Dendritic cell treated with granulocyte-macrophage colony-stimulating factor and Interleukin-4, amounts not matched to agents 40 ng/mL and 50 ng/mL, for 4 days (primary cell): ENCODE measurements around the gene RPL19.
A peak's percentile ranks its signal among the peaks of the same experiment; 100 is the strongest.

ENCODE experiments used
- H3K27ac Mint-ChIP-seq: one replicate; pipeline ENCODE4 v1.8.0; 2022; ENCODE audit warnings: mild to moderate bottlenecking, mixed read lengths
- H3K27me3 Mint-ChIP-seq: one replicate; pipeline ENCODE4 v1.8.0; 2022; ENCODE audit warnings: mild to moderate bottlenecking, mixed read lengths
- H3K36me3 Mint-ChIP-seq: one replicate; pipeline ENCODE4 v1.8.0; 2022; ENCODE audit warnings: low read depth, mixed read lengths
- H3K4me1 Mint-ChIP-seq: one replicate; pipeline ENCODE4 v1.8.0; 2022; ENCODE audit warnings: low read depth, mixed read lengths
- H3K4me3 Mint-ChIP-seq: one replicate; pipeline ENCODE4 v1.8.0; 2022; ENCODE audit warnings: mild to moderate bottlenecking, moderate library complexity, mixed read lengths
- H3K9me3 Mint-ChIP-seq: one replicate; pipeline ENCODE4 v1.8.0; 2022; ENCODE audit warnings: mixed read lengths
- intact Hi-C: fragments of 100-400 bp; cut with micrococcal nuclease; formaldehyde crosslinking; loops from one replicate; pipeline ENCODE4 v1.15.0; 2022

The RPL19 gene

GRCh38 chr17:39196808-39197291 lies 3.2 kb upstream of the RPL19 start:
- no peaks in the 10 kb centered on the region for H3K9me3 Mint-ChIP-seq
- H3K36me3 Mint-ChIP-seq: peaks cover 42% of the 10 kb centered on the region
- H3K4me1 Mint-ChIP-seq: peaks cover 33% of the 10 kb centered on the region
- H3K27ac Mint-ChIP-seq: no peak overlapping the region
- intact Hi-C loops: no loop called here
- H3K4me3 Mint-ChIP-seq: peak overlapping the region; percentile 79
- peaks cover 2% of the 10 kb centered on the region for H3K27me3 Mint-ChIP-seq

DNA sequence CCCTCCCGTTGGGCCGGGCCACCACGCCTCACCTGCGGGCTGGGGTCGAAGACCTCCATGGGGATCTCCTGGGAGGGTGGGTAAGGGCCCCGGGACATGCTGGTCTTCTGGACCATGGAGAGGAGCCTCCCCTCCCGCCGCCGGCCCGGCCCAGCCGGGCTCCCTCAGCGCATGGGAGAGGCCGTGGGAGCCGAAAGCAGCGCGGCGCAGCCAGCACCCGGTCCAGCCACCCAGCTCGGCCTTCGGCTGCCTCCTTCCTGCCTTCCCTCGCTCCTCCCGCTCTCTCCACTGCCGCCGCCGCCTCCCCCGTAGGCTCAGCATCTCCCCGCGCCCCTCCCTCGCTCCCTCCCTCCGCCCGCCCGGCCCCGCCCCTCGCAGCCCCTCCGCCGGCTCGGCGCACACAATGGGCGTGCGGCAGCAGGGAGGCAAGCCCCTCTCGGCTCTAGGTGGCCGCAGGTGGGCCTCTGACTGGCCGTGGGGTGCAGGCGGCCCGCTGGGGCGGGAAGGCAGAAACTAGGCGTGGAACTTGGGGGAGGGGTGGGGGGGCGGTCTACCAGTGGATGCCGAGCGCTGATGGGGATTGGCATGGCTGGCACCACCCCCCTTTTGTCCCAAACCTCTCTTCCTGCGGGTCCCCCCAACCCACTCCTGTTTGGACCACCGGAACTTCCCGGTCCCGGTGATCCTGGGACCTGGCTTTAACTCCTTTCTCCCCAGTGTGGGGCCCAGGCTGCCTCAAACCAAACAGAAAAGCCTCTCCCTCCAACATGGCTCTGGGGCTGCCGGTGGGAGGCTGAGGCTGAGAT lies 2.5 kb upstream of the RPL19 start, which contains the start of gene CACNB1:
Gene CACNB1 (minus strand): TSS at position 290 of the 806 bp plus-strand sequence. CDS start 174 bp downstream, at position 116.
- intact Hi-C loops: no loop called here
- Mint-ChIP-seq H3K27ac (peak within 1 kb of the TSS; percentile 93), H3K9me3 (no peaks in the 10 kb centered on the region), H3K36me3 (peaks cover 43% of the 10 kb centered on the region), H3K27me3 (peaks cover 2% of the 10 kb centered on the region), H3K4me1 (peaks cover 38% of the 10 kb centered on the region), H3K4me3 (peak within 1 kb of the TSS; percentile 79)

- peak overlapping the region; percentile 93 for H3K27ac Mint-ChIP-seq
- H3K36me3 Mint-ChIP-seq: peaks cover 43% of the 10 kb centered on the region
- H3K9me3 Mint-ChIP-seq: no peaks in the 10 kb centered on the region
- intact Hi-C loops: no loop called here
- H3K27me3 Mint-ChIP-seq: peaks cover 2% of the 10 kb centered on the region
- H3K4me3 Mint-ChIP-seq: peak overlapping the region; percentile 79
- peaks cover 43% of the 10 kb centered on the region for H3K4me1 Mint-ChIP-seq
Observed at GRCh38 chr17:39198186-39198566, 1.9 kb upstream of the RPL19 start.

- intact Hi-C loops: loop anchor here (5.0 kb wide), 1 partner anchor 32 kb away; the partner anchor contains the start of gene ARL5C
- Mint-ChIP-seq H3K27ac (peak overlapping the region; percentile 93), H3K36me3 (peaks cover 49% of the 10 kb centered on the region), H3K9me3 (no peaks in the 10 kb centered on the region), H3K4me3 (peak overlapping the region; percentile 92), H3K27me3 (peaks cover 2% of the 10 kb centered on the region), H3K4me1 (peaks cover 43% of the 10 kb centered on the region)
Observed at GRCh38 chr17:39199820-39200069, 338 bp upstream of the RPL19 start.

DNA sequence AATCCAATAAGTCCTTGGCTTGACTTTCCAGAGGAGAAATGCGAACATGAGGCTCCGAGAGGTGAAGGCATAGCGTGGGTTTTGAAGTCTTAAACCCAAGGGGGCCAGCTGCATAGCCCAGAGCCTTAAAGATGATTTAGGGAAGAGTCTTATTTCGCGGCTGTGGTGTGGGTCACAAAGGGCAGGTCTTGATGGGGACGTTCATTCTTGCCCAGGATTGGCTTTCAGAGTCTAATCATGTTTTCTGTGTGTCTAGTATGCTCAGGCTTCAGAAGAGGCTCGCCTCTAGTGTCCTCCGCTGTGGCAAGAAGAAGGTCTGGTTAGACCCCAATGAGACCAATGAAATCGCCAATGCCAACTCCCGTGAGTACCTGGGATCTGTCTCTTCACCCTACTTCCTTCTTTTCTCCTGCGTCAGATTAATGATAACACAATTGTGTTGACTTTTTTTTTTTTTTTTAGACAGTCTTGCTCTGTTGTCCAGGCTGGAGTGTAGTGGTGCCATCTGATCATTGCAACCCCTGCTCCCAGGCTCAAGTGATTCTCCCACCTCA lies 951 bp downstream of the RPL19 start:
- Mint-ChIP-seq H3K4me3 (peak overlapping the region; percentile 92), H3K9me3 (no peaks in the 10 kb centered on the region), H3K27ac (peak overlapping the region; percentile 93), H3K4me1 (peaks cover 43% of the 10 kb centered on the region), H3K36me3 (peaks cover 54% of the 10 kb centered on the region), H3K27me3 (peaks cover 2% of the 10 kb centered on the region)
- intact Hi-C loops: loop anchor here (5.0 kb wide), 1 partner anchor 34 kb away; the partner anchor contains the start of gene ARL5C

GRCh38 chr17:39204245-39204644 lies 4.2 kb downstream of the RPL19 start:
- Mint-ChIP-seq H3K4me1 (peaks cover 53% of the 10 kb centered on the region), H3K27me3 (peaks cover 6% of the 10 kb centered on the region), H3K36me3 (peaks cover 54% of the 10 kb centered on the region), H3K27ac (no peak overlapping the region), H3K4me3 (no peak overlapping the region), H3K9me3 (no peaks in the 10 kb centered on the region)
- intact Hi-C loops: loop anchor here (5.0 kb wide), 1 partner anchor 37 kb away; the partner anchor contains the start of gene ARL5C

- peaks cover 52% of the 10 kb centered on the region for H3K36me3 Mint-ChIP-seq
- intact Hi-C loops: no loop called here
- H3K4me3 Mint-ChIP-seq: no peak overlapping the region
- H3K27me3 Mint-ChIP-seq: peaks cover 12% of the 10 kb centered on the region
- no peaks in the 10 kb centered on the region for H3K9me3 Mint-ChIP-seq
- H3K4me1 Mint-ChIP-seq: peaks cover 55% of the 10 kb centered on the region
- no peak overlapping the region for H3K27ac Mint-ChIP-seq
Observed at GRCh38 chr17:39205112-39205526, 5.0 kb downstream of the RPL19 start.

GRCh38 chr17:39208136-39208535 lies 8.1 kb downstream of the RPL19 start:
- H3K27me3 Mint-ChIP-seq: peaks cover 26% of the 10 kb centered on the region
- peaks cover 21% of the 10 kb centered on the region for H3K36me3 Mint-ChIP-seq
- H3K27ac Mint-ChIP-seq: peak overlapping the region; percentile 79
- H3K4me1 Mint-ChIP-seq: peaks cover 45% of the 10 kb centered on the region
- intact Hi-C loops: no loop called here
- no peak overlapping the region for H3K4me3 Mint-ChIP-seq
- no peaks in the 10 kb centered on the region for H3K9me3 Mint-ChIP-seq

DNA sequence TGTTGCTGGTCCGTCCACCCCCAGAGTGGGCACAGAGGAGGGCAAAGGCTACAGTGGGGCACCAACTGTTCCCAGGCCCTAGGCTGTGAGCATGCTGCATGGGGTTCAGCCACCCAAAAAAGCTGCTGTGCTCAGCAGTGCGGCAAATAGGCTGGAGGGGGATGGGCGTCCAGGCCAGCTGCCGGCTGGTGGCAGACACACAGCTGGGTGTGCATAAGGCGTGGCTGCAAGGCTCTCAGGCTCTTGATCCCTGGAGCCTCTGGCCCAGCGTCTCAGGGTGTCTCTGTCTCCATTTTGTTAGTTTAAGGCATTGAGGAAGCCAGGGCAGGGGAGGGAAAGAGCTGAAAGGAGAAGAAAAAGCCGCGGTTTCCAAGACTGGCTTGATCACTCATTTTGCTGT lies 8.8 kb downstream of the RPL19 start:
- peaks cover 45% of the 10 kb centered on the region for H3K4me1 Mint-ChIP-seq
- intact Hi-C loops: no loop called here

DNA sequence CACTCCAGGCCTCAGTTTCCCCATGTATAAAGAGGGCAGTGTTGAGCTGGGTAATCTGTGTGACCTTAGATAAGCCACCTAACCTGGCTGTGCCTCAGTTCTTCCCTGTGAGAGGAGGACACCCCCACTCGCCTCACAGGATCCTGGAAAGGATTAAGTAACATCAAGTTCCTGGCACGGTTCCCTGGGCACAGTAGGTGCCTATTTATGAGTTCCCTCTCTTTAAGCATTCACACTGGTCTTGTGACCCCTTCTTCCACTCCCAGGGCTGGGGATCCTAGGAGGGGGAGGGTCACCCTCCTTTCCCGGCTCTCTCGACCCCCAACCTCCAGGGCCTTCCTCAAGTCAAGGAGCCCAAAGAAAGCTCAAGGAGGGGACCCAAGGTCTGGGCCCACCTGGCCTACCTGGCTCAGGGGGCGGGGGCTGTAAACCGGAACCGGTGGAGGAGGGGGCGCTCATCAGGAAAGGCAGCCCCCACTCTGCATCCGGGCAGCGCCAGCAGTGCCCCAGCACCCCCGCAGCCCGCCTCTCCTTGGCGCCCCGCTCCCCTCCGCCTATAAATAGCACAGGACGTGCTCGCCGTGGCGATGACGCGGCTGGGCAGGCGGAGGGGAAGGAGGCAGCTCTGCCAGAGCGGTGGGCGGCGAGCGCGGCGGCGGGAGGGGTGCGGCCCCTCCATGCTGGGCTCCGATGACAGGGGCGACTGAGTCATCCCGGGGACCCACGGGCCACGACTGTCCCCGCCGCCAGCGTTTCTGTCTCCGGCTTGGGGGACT lies 9.4 kb downstream of the RPL19 start:
- Mint-ChIP-seq H3K9me3 (no peaks in the 10 kb centered on the region), H3K4me1 (peaks cover 45% of the 10 kb centered on the region), H3K4me3 (peak overlapping the region; percentile 39), H3K36me3 (peaks cover 8% of the 10 kb centered on the region), H3K27me3 (peaks cover 33% of the 10 kb centered on the region), H3K27ac (peak overlapping the region; percentile 79)
- intact Hi-C loops: no loop called here

More for the DNA sequence above, 8.8 kb downstream of the RPL19 start:
- H3K27ac Mint-ChIP-seq: peak overlapping the region; percentile 79
- H3K27me3 Mint-ChIP-seq: peaks cover 28% of the 10 kb centered on the region
- peaks cover 14% of the 10 kb centered on the region for H3K36me3 Mint-ChIP-seq
- peak overlapping the region; percentile 13 for H3K4me3 Mint-ChIP-seq
- H3K9me3 Mint-ChIP-seq: no peaks in the 10 kb centered on the region

DNA sequence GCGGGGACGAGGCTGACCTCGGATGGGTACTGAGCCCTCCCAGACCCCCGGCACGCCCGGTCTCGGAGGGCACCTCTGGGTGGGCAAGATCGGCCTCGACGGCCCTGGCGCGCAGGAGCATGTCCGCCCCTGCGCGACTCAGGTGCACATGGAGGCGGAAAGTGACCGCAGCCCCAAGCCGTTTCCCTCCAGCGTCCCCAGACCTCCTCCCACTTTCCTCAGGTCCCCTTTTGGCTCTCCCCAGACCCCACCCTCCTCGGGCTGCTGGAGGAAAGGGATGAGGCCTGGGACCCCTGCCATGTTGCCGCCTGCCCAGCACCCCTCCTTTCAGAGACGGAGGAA lies 10.0 kb downstream of the RPL19 start:
- H3K4me3 Mint-ChIP-seq: peak overlapping the region; percentile 39
- H3K9me3 Mint-ChIP-seq: no peaks in the 10 kb centered on the region
- intact Hi-C loops: no loop called here
- H3K27ac Mint-ChIP-seq: peak overlapping the region; percentile 79
- peaks cover 45% of the 10 kb centered on the region for H3K4me1 Mint-ChIP-seq
- peaks cover 37% of the 10 kb centered on the region for H3K27me3 Mint-ChIP-seq
- peaks cover 2% of the 10 kb centered on the region for H3K36me3 Mint-ChIP-seq

DNA sequence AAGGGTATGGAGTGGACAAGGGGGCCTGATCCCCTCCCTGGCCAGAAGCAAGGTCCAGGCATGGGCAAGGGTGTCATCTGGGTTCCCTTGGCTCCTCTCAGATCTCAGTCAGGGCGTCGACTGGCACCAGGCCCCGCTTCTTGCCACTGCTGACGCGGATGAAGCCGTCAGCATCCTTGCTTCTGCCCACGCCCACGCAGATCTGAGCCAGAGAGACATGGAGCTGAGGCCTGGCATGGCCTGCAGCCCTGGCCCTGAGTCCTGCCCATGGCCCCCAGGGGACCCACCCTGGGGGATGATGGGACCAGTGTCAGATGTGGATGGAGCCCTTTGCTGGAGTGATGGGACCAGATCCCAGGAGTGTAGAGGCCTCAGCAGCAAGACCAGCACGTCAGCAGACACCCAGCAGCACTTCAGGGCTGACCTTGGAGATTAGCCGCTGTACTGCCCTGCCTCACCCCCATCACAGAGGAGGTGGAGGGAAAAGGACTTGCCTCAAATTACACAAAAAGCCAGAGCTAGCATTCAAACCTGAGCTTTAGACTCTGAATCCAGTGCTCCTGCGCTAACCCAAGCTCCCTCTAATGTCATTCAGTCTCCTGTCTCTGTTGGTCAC lies 12.2 kb downstream of the RPL19 start:
- intact Hi-C loops: no loop called here
- H3K4me1 Mint-ChIP-seq: peaks cover 34% of the 10 kb centered on the region
- peaks cover 57% of the 10 kb centered on the region for H3K27me3 Mint-ChIP-seq
- no peaks in the 10 kb centered on the region for H3K9me3 Mint-ChIP-seq
- H3K36me3 Mint-ChIP-seq: no peaks in the 10 kb centered on the region
- no peak overlapping the region for H3K27ac Mint-ChIP-seq
- no peak overlapping the region for H3K4me3 Mint-ChIP-seq

GRCh38 chr17:39212841-39213480 lies 12.9 kb downstream of the RPL19 start:
- Mint-ChIP-seq H3K36me3 (no peaks in the 10 kb centered on the region), H3K4me1 (peaks cover 36% of the 10 kb centered on the region), H3K9me3 (no peaks in the 10 kb centered on the region), H3K4me3 (no peak overlapping the region), H3K27ac (no peak overlapping the region), H3K27me3 (peaks cover 63% of the 10 kb centered on the region)
- intact Hi-C loops: no loop called here
